Stimulated activated CD8-positive, alpha-beta memory T cell treated with anti-CD3 and anti-CD28 coated beads, Interleukin-7, amount 100 ng/mL, for 1 hour (primary cell): ENCODE data around the gene ADD3.

Experiments
- DNase-seq, 2 donors: peaks; one replicate each; pipeline ENCODE4 v3.0.0-alpha.2; 2020; ENCODE audit warnings: low read depth in 2 of 2

The ADD3 gene

DNA sequence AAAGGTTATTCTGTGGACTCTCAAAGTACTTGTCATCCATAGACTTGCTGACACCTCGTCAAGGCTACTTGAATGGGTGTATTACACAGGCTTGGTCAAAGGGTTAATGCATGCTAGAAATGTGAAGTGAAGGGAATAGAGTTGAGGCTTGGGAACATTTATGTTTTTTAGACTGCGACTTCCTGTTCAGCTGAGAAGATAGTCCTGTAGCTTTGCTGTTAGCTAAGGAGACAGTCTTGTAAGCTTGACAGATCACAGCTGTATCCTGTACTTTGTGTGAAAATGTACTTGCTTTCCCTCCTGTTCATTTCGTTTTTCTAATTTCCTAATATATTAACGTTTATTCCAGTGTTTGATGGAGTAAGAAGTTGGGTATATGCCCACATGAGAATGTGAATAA lies 52.1 kb downstream of the ADD3 start:
- DNase-seq = no peak

DNA sequence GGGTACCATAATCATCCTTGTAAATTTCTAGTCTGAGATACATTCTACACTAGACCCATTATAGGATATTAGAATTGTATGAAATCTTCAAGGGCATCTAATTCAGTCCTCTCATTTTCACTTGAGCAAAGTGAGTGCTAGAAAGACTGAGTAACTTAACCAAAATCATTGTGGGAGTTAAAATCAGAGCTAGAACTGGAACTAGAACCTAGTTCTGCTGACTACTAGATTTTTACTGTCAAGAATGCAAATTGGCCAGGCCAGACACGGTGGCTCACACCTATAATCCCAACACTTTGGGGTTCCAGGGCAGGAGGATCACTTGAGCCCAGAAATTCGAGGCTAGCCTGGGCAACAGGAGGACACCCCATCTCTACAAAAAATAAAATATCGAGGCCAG lies 53.9 kb downstream of the ADD3 start:
- DNase-seq = no peak

DNA sequence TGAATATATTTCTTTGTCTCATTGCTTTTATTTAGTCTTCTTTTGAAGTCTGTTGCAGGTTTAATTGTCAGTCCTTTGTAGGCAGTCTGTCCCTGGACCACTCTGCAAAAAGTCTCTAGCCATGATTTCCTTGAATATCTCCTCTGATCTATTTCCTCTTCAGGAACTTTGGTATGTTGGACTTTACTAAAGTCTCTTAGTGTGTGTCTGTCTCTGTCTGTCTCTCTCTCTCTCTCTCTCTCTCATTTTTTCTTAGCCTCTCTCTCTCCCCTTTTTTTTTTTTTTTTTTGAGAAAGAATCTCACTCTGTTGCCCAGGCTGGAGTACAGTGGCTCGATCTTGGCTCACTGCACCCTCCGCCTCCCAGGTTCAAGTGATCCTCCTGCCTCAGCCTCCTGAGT lies 57.5 kb downstream of the ADD3 start:
- DNase-seq = no peak

DNA sequence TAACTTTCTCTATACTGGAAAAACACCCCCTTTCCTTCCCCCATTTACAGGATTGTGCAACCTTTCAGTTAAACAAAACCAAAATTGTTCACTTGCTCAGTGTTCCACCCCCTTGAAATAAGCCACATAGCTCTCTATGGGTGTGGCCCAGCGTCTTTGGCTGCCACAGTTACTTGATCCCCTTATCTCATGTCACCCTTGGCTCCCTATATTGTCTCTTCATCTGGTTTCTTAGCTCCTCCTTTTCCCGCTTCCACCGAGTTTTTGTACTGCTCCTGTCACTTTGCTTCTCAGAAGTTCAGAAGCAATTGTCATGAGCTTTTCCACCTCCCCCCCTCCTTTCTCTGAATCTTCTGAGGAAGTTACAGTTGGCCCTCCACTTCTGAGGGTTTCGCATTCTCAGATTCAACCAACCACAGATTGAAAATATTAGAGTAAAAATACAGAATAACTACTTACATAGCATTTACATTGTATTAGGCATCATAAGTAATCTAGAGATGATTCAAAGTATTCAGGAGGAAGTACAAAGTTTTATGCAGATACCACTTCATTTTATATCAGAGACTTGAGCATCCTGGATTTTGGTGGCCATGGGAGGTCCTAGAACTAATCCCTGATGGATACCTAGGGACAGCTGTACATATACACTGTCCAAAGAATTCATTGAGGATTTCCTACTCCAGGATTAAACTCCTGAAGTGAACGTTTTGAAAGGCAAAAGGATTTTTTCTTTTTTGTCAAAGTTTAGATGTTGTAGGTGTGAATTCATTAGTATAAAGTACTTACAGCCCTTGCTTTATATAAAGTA lies 60.4 kb downstream of the ADD3 start:
- peak in 1 of 2 donors; percentile 13 for DNase-seq

DNA sequence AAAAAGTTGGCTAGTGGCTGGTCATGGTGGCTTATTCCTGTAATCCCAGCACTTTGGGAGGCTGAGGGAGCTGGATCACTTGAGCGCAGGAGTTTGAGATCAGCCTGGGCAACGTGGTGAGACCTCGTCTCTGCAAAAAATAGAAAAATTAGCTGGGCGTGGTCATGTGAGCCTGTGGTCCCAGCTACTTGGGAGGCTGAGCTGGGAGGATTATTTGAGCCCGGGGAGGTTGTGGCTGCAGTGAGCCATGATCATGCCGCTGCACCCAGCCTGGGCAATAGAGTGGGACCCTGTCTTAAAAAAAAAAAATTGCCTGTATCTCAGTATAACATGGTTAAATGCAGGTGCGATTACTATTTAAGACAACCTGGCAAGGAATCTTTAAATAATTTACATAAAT lies 61.0 kb downstream of the ADD3 start:
- no peak for DNase-seq

DNA sequence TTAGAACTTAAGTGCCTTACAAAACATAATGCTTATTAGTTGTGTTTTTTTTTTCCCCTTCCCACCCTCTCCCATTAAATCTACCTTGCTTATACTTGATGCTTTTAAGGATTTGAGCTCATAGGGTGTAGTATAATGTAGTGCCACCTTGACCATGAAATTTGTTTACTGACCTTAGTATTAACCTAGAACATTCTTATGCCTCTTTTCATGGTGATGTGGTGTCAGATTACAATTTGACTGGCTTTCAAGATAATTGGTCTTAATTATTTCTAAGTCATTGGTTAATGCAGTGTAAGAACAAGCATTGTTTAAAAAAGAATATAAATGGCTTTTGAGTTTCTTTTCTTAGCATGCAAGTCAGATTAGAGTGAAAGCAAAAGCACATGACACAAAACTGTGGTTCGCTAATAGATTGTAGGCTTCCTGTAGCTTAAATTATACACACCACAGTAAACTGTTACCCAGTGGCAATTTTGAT lies 61.8 kb downstream of the ADD3 start:
- no peak for DNase-seq

DNA sequence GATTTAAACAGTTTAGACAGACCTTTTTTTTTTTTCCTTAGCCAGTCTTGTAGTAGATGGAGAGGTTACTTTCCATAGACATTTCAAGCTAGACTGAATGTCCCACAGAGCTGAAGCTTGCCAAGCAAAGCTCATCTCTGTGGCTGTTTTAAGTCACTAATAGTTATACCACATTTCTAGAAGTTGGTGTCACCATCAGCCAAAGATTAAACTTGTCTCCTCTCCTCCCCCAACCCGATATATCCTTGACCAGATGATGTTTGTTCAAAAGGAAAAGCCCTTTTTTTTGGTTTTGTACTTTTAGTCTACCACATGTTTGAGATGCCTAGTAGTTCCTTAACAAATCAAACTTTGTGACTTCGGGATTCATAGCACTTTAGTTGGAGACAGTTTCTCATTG lies 66.1 kb downstream of the ADD3 start:
- DNase-seq = no peak

DNA sequence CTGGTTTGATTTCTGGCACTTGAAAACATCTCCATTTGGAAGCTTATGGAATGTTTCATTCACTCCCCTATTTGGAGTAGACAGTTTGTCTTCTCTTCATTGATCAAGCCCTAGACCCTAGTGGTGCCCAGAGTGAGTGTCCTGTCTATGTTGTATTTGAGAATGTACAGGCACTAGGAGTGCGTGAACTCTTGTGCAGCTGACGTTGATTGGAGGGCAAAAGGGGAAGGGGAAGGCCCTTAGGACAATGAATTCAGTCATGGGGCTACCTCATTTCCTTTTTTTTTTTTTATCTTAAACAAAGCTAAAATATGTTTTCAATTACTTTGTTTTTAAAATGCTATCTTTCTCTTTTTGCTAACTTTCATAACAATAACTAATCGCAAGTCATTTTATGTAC lies 66.5 kb downstream of the ADD3 start:
- DNase-seq = no peak

DNA sequence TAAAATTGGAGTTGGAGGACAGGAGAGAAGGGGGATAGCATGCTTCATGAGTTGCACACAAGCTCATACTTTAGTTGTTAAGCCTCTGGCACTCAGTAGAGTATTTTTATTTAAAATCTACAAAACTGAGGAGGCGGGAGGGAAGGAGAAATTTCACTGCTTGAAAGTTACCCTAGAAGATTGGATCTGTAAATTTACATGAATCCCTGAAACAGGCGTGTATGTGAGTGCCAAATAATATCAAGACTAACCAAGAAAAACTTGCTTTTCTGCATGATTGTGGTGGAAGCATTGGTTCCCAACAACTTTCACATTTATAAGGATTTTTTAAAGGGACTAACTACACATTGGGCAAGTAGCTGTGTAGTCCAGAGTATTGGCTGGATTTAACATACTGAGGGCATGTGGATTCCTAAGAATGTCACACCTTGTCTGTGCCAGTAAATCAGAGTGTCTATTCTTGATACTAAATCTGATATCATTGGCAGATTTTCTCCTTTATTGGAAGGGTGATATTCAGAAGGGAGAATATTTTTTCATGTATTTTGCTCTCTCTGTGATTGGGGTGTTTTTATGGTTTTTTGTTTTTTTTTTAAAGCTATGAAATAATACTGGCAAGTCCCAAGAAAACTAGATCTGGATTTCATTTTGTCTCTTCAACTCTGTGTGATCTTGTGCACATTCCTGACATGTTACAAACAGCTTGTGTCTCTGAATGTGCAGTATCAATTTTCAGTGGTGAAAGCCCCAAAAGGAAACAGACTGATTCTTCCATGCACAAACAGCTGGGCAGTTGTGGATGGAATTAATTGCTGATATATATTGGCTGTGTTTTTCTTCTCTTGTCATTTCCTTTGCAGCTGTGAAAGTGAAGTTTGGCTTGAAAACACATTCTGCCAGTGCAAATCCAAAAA lies 67.2 kb downstream of the ADD3 start:
- DNase-seq = no peak

DNA sequence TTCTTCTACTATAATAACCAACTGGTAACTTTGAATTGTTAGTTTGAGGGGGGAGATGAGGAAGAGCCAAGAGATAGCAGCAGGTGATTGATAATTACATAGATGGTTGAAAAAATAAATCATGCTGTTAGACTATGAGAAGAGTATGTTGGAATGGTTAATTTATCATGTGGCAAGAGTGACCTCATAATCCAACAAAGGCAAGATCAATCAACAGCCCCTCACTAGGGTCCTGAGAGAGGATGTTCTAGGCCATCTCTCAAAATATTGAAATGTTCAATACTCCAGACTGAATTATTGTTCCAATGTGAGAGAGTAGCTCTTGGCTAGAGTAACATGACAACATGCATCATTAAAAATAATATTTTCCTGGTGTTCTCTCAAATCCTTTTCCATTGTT lies 67.9 kb downstream of the ADD3 start:
- no peak for DNase-seq

DNA sequence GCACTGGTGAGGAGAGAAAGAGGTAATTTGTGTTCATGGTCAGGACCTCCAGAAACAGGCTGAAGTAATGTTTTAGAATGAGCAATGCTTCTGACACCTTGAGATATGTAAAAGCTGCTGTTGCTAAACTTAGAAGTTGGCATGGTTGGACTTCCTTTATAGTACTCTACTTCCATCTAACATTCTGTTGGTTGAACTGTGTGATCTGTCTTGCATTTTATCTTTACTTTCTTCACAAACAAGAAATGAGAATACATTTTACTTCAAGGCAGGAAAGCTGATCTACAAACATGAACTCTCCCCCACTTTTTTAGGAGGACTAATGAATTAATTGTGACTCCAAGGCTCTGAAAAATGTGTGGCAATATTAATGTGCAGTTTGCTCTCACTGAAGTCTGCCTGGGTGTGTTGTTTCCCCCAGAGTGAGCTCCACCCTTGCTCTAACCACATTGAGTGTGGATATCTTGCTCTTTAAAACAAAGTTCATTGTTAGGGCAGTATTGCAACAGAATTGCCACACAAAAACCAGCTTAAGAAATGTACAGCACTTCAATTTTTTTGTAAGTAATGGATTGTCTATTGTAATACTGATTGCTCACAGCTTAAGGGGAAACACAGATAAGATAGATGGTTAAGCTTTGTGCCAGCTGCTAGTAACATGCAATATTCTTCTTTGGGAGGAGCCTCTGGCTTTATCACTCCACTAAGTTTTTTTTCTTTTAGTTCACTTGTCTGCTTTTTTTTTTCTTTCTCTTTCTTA lies 69.0 kb downstream of the ADD3 start:
- DNase-seq = no peak

DNA sequence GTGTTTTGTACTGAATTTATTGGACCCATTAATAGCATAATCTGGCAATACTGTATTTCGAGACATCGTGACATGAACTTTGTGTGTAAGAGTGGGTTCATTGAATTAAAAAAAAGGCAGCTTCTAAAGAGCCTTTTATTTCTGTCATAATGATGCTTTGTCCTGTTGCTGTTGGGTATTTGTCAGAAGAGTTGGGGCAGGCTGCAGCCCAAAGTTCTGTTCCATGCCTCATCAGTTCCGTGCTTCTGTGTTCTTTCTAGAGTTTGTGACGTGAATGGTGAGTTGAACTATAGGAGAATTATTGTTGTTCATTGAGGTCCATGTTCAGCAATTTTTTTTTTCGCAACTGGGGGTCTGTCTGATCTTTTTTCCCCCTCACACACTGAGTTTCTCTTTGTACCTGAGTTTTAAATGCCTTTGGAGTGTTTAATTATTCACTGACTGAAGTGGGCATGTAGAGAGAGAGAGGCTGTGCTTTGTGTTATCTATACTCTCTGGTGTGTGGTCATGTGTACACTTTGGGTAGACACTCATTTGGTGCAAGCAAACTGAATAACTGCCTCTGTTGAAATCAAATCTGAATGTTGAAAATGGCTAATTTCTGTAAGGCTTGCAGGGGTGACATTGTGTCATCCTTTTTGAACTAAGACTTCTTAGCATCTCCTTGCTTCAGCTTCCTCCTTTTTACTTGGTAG lies 69.8 kb downstream of the ADD3 start:
- DNase-seq = no peak

DNA sequence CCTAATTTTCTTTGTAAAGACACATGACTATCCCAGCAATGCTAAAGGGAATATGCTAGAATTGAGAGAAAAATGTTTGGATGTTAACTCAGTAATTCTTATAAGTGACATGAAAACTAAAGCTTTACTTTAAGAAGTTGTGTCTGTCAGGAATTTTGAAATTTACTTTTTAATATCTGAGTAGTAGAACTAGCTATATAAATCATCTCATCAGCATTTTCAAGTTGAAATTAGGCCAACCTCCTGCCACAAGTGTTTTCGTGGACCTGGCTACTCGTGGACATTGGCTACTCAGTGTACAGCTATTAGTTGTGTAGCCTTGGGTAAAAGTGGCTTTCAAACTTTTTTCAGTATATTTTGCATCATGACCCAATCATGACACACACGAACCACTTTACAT lies 70.5 kb downstream of the ADD3 start:
- no peak for DNase-seq

DNA sequence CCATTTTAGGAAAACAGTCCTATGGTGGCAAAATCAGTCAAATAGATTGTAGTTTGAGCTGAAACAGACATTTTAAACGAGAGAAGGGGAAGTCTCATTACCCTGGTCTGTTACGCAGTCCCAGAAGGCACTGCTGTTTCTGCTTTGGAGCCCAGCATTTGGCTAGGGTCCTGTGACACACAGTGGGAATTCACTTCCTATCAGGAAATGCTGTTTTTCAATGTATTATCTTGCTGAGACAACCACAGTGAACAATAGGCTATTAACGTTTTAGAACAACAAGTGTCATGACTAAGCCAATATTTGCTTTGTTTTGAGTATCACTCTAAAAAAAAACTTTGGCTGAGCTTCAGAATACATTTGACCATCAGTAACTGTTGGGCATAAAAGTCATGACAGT lies 74.1 kb downstream of the ADD3 start:
- DNase-seq = no peak

DNA sequence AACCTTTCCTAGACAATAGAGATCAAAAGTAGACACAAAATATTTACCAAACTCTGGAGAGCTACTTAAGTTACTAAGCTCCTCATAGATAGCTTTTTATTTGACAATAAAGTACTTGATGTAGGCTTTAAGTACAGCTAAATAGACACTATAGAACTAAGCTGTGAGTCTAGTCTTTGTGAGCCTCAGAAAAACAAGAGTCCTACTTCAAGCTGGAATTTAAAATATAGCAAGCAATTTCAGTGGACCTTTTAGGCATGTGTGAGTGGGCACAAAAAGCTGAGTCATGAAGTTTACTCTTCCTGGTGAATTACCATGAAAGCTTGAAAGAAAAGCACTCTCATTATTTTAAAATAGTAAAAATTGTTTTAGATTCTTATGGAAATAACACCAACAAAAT lies 76.1 kb downstream of the ADD3 start:
- no peak for DNase-seq

DNA sequence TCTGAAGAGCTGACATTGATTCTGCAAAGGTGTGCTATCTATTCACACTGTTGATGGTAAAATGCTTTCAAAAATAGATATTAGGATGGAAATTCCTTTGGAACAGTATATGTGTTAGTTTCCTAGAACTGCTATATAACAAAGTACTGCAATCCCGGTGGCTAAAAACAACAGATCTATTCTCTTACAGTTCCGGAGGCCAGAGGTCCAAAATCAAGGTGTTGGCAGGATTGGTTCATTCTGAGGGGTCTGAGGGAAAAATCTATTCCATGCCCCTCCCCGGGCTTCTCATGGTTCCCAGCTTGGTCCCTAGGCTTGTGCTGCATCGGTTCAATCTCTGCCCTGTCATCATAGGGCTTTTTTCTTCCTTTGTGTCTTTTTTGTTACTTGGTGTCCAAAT lies 79.9 kb downstream of the ADD3 start:
- no peak for DNase-seq

DNA sequence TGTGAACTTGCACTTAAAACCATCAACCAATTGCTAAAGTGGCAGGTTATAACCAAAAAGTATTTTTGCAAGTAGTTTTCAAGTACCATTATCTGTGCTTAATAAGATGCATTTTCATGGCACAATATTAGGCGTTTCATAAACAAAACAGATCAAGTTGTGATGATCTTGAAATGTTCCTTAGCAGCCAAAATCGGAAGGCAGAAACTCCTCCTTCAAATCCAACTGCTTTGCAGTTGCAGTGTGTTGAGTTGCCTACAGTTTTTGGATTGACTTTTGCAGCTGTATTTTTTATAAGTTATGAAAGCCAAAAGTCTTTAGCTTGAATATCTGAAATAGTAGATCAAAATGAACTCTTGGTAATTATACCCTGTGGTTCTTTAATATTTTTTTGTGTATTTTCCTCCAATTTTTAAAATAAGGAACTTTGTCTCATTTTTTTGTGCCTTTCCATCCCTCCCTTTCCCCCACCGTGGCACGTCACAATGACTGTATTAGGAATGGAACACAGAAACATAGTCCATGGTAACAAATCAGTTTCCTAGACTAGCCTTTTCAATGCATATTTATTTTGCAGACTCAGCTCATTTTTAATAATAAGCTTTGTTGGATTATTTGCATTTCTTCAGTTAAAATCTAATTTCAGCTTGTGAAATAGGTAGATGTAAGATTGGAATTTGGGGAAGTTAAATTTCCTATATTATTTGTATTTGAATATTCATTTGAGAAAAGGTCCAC lies 80.8 kb downstream of the ADD3 start:
- DNase-seq = no peak

DNA sequence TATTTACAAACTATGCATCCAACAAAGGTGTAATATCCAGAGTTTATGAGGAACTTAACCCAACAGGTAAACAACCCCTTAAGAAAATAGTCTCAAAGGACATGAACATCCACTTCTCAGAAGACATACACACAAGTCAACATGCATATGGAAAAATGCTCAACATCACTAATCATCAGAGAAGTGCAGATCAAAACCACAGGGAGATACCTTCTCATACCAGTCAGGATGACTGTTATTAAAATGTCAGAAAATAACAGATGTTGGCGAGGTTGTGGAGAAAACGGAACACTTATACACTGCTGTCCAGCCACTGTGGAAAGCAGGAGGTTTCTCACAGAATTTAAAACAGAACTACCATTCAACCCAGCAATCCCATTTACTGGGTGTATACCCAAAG lies 84.0 kb downstream of the ADD3 start:
- no peak for DNase-seq

DNA sequence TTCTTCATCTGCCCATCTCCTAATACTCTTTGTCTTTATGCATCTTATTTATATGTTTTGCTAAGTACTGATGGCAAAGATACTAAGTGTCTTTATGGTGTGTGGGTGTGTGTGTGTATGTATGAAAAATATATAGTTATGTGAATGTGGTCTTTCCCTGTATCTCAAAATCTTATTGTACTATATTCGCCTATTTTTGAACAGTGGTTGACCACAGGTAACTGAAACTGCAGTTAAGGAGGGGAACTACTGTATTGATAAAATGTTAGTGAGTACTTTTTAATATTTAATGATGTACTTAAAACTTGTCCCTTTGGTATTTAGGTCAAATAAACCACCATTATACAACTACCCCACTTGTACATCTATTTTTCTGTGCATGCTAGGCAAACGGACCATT lies 85.9 kb downstream of the ADD3 start:
- DNase-seq = no peak

DNA sequence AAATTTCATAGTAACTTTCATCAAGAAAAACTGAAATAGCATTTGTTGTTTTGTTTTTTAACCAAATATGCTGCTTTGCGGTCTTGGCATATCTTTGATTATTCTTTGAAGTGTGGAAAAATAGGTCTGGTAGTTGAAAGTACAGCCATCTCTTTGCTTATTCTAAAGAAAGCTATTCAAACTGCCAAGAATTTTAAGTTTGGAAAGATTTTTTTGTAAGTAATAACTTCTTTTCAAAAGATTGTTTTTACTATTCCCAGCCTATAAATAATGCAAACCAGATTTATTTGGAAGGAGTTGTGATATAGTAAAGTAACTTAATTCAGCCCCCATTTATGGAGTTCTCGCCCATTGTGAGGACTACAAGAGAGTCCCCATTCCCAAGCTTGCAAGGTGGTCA lies 87.0 kb downstream of the ADD3 start:
- DNase-seq = no peak
